Upper lobe of right lung (tissue), 1 donor: Measurements from ENCODE around the gene IL24. TPM values are rescaled to one million over a fixed set of nuclear protein-coding genes. Genes with fewer than 3 reads are reported as not detected.
"Not testable (repeated sequence)": the region's sequence is repeated elsewhere in the genome, so short reads cannot be mapped to it uniquely, and the experiment has no call there.

ENCODE experiments used
- ATAC-seq: fragments of 200-7000 bp; cut with Tn5 transposase; one replicate; pipeline ENCODE4 v1.9.1; 2020; ENCODE audit warnings: mild to moderate bottlenecking, moderate library complexity
- DNase-seq: peaks from one replicate; pipeline ENCODE4 v3.0.0-alpha.2; 2020
- H3K27ac ChIP-seq: fragments of 200-600 bp; one replicate; pipeline ENCODE4 v1.8.0; 2022
- H3K27me3 ChIP-seq: fragments of 200-600 bp; one replicate; pipeline ENCODE4 v1.8.0; 2022; ENCODE audit warnings: mild to moderate bottlenecking
- H3K36me3 ChIP-seq: fragments of 200-600 bp; one replicate; pipeline ENCODE4 v1.8.0; 2022
- H3K4me1 ChIP-seq: fragments of 200-600 bp; one replicate; pipeline ENCODE4 v1.8.0; 2022
- H3K4me3 ChIP-seq: fragments of 200-600 bp; one replicate; pipeline ENCODE4 v1.8.0; 2022; ENCODE audit warnings: mild to moderate bottlenecking
- H3K9me3 ChIP-seq: fragments of 200-600 bp; one replicate; pipeline ENCODE4 v1.8.0; 2022
- CTCF ChIP-seq: fragments of 200-600 bp; IDR thresholded peaks from one replicate; pipeline ENCODE4 v1.8.0; 2022; ENCODE audit warnings: antibody characterized with exemption
- intact Hi-C: fragments of 100-400 bp; cut with DNase I; formaldehyde crosslinking; loops from one replicate; pipeline ENCODE4 v1.11.0; 2022
- long read RNA-seq: library from polyadenylated mRNA; unstranded; transcript quantifications from one replicate; pipeline ENCODE4 v2.0.0, GENCODE V29; 2021
- total RNA-seq: library from RNA; stranded (reverse); fragmentation: NEBNext Ultra II Directional; extraction: Animal tissue kit (Norgen Biotek cat#: 25700); gene quantifications from one replicate; pipeline ENCODE4 v1.2.1, GENCODE V29; 2021
- donor health status: DM: no; HTN: yes; CAD: no; lungs with severe emphysema.

The IL24 gene
- not detected for total RNA-seq
- long read RNA-seq: 0 reads

GRCh38 chr1:206897175-206897574 lies at the start of gene IL24:
Gene IL24 (plus strand): TSS chr1:206897443. CDS start chr1:206897833, 390 bp downstream.
- Histone ChIP-seq H3K27me3 (no peaks in the 10 kb centered on the region), H3K4me3 (no peak within 1 kb of the TSS), H3K36me3 (no peaks in the 10 kb centered on the region), H3K9me3 (no peaks in the 10 kb centered on the region), H3K27ac (peak within 1 kb of the TSS; percentile 6), H3K4me1 (peaks cover 16% of the 10 kb centered on the region)
- intact Hi-C loops: no loop called here
- no peak for TF ChIP-seq CTCF
- ATAC-seq: no peak
- DNase-seq: no peak

- no peaks in the 10 kb centered on the region for H3K27me3 ChIP-seq
- no peak for ATAC-seq
- no peak overlapping the region for H3K4me3 ChIP-seq
- H3K9me3 ChIP-seq: no peaks in the 10 kb centered on the region
- no peak for DNase-seq
- TF ChIP-seq CTCF: no peak
- no peaks in the 10 kb centered on the region for H3K4me1 ChIP-seq
- no peak overlapping the region for H3K27ac ChIP-seq
- intact Hi-C loops: no loop called here
- H3K36me3 ChIP-seq: no peaks in the 10 kb centered on the region
Observed at GRCh38 chr1:206847946-206848345, 49.3 kb upstream of the IL24 start.

GRCh38 chr1:206850401-206850800 lies 46.8 kb upstream of the IL24 start:
- Histone ChIP-seq H3K4me1 (no peaks in the 10 kb centered on the region), H3K36me3 (no peaks in the 10 kb centered on the region), H3K4me3 (no peak overlapping the region), H3K9me3 (no peaks in the 10 kb centered on the region), H3K27ac (no peak overlapping the region), H3K27me3 (no peaks in the 10 kb centered on the region)
- intact Hi-C loops: no loop called here
- DNase-seq (no peak), ATAC-seq (no peak)
- no peak for TF ChIP-seq CTCF

- DNase-seq: no peak
- intact Hi-C loops: no loop called here
- H3K4me3 ChIP-seq: no peak overlapping the region
- no peak for TF ChIP-seq CTCF
- no peaks in the 10 kb centered on the region for H3K36me3 ChIP-seq
- H3K9me3 ChIP-seq: no peaks in the 10 kb centered on the region
- no peak overlapping the region for H3K27ac ChIP-seq
- ATAC-seq: no peak
- no peaks in the 10 kb centered on the region for H3K27me3 ChIP-seq
- no peaks in the 10 kb centered on the region for H3K4me1 ChIP-seq
Observed at GRCh38 chr1:206851341-206852010, 45.8 kb upstream of the IL24 start.

- H3K27me3 ChIP-seq, H3K27ac ChIP-seq, H3K9me3 ChIP-seq, intact Hi-C loops, H3K4me1 ChIP-seq, H3K36me3 ChIP-seq, DNase-seq, H3K4me3 ChIP-seq, ATAC-seq: not testable (repeated sequence)
Observed at GRCh38 chr1:206852662-206853061, 44.6 kb upstream of the IL24 start.

GRCh38 chr1:206853696-206854095 lies 43.5 kb upstream of the IL24 start:
- H3K9me3 ChIP-seq: not testable (repeated sequence)

More at GRCh38 chr1:206853696-206854095, 43.5 kb upstream of the IL24 start:
- H3K27me3 ChIP-seq, H3K4me1 ChIP-seq, H3K4me3 ChIP-seq, ATAC-seq, DNase-seq, H3K27ac ChIP-seq, H3K36me3 ChIP-seq, intact Hi-C loops: not testable (repeated sequence)
